B cell (primary cell): ENCODE measurements around the gene LRRC8E. TPM values are rescaled to one million over a fixed set of nuclear protein-coding genes. Genes with fewer than 3 reads are reported as not detected.

ENCODE experiments used
- ATAC-seq: fragments of 200-7000 bp; cut with Tn5 transposase; one replicate; pipeline ENCODE4 v1.10.0; 2021; ENCODE audit warnings: low read depth, mild to moderate bottlenecking, moderate number of reproducible peaks, moderate library complexity
- CTCF ChIA-PET: fragments of 350-600 bp; sonication (Branson Sonifier 250); formaldehyde crosslinking; loops from one replicate; lab custom pipeline; 2021; ENCODE audit warnings: antibody characterized with exemption, inconsistent platforms; lab: Charles Lee
- POLR2A ChIA-PET: fragments of 350-600 bp; sonication (Branson Sonifier 250); formaldehyde crosslinking; loops from one replicate; lab custom pipeline; 2021; ENCODE audit warnings: antibody characterized with exemption; lab: Charles Lee
- DNase-seq: peaks from one replicate; pipeline ENCODE4 v3.0.0; 2013
- H2AFZ ChIP-seq: 2 replicates; pipeline ENCODE4 v1.6.1; 2012; ENCODE audit warnings: mild to moderate bottlenecking, low read depth, low read length; ENCODE audit not compliant: insufficient read depth, poor library complexity, severe bottlenecking
- H3K27ac ChIP-seq, 2 donors: 1 replicate in 1 of 2; 2 replicates in 1 of 2; pipeline ENCODE4 v1.5.1; 2012 to 2013; ENCODE audit warnings: low read length in 2 of 2, mild to moderate bottlenecking in 2 of 2, moderate library complexity in 1 of 2
- H3K27me3 ChIP-seq, 4 experiments: fragments of 200-600 bp in 1 of 4; sonication (generic) in 1 of 4; replicated peaks in 1 of 4; 1 replicate in 2 of 4; 2 replicates in 2 of 4; pipeline versions ENCODE4 v1.6.1 to v1.7.0; 2013 to 2016; ENCODE audit warnings: low read length in 3 of 4, mild to moderate bottlenecking in 2 of 4, mixed read lengths in 1 of 4, moderate library complexity in 1 of 4; ENCODE audit not compliant: insufficient read depth in 4 of 4, control insufficient read depth in 3 of 4; ENCODE audit errors: control extremely low read depth in 1 of 4
- H3K36me3 ChIP-seq, 2 experiments: replicated peaks in 1 of 2; 1 replicate in 1 of 2; 2 replicates in 1 of 2; pipeline versions ENCODE4 v1.6.1 to v1.7.1; 2013; ENCODE audit warnings: low read length in 1 of 2; ENCODE audit not compliant: insufficient read depth in 2 of 2, control insufficient read depth in 1 of 2; ENCODE audit errors: control extremely low read depth in 1 of 2, extremely low read depth in 1 of 2
- H3K4me1 ChIP-seq, 2 donors: fragments of 200-600 bp in 1 of 2; sonication (generic) in 1 of 2; 1 replicate in 1 of 2; 2 replicates in 1 of 2; pipeline versions ENCODE4 v1.5.1 to v1.6.1; 2013 to 2017; ENCODE audit warnings: low read length in 2 of 2; ENCODE audit not compliant: control insufficient read depth in 2 of 2, insufficient read depth in 2 of 2
- H3K4me2 ChIP-seq: replicated peaks from 2 replicates; pipeline ENCODE3; 2012; ENCODE audit warnings: mild to moderate bottlenecking, low read depth, low read length; ENCODE audit not compliant: poor library complexity, severe bottlenecking
- H3K4me3 ChIP-seq, 5 experiments: fragments of 200-600 bp in 1 of 5; sonication (generic) in 1 of 5; 1 replicate in 3 of 5; 2 replicates in 2 of 5; pipeline versions ENCODE4 v1.5.1 to v1.7.0; 2011 to 2016; ENCODE audit warnings: low read length in 4 of 5, mild to moderate bottlenecking in 4 of 5, low read depth in 2 of 5, control low read depth in 1 of 5, moderate library complexity in 1 of 5; ENCODE audit not compliant: insufficient read depth in 1 of 5; ENCODE audit errors: control extremely low read depth in 1 of 5, extremely low read depth in 1 of 5
- H3K79me2 ChIP-seq: fragments of 200-600 bp; sonication (generic); one replicate; pipeline ENCODE4 v1.6.0; 2016; ENCODE audit warnings: low read length; ENCODE audit not compliant: control insufficient read depth, insufficient read depth
- H3K9ac ChIP-seq: fragments of 200-600 bp; sonication (generic); 2 replicates; pipeline ENCODE4 v1.6.1; 2017; ENCODE audit warnings: mild to moderate bottlenecking, low read length, moderate library complexity
- H3K9me3 ChIP-seq, 3 donors: one replicate each; pipeline versions ENCODE4 v1.6.1 to v1.7.1; 2013; ENCODE audit warnings: low read length in 2 of 3; ENCODE audit not compliant: control insufficient read depth in 2 of 3, insufficient read depth in 1 of 3; ENCODE audit errors: control extremely low read depth in 1 of 3
- H4K20me1 ChIP-seq: 2 replicates; pipeline ENCODE4 v1.6.0; 2012; ENCODE audit warnings: mild to moderate bottlenecking, low read length; ENCODE audit not compliant: insufficient read depth, control insufficient read depth, poor library complexity, severe bottlenecking
- H3K27ac Mint-ChIP-seq: one replicate; pipeline ENCODE4 v1.8.0; 2021; ENCODE audit warnings: mixed read lengths
- H3K27me3 Mint-ChIP-seq: one replicate; pipeline ENCODE4 v1.8.0; 2021; ENCODE audit warnings: mixed read lengths
- H3K4me1 Mint-ChIP-seq: one replicate; pipeline ENCODE4 v1.8.0; 2021; ENCODE audit warnings: mixed read lengths
- H3K4me3 Mint-ChIP-seq: one replicate; pipeline ENCODE4 v1.8.0; 2021; ENCODE audit warnings: mixed read lengths
- H3K9me3 Mint-ChIP-seq: one replicate; pipeline ENCODE4 v1.8.0; 2022; ENCODE audit warnings: mixed read lengths; ENCODE audit not compliant: insufficient read depth
- EZH2 ChIP-seq: IDR thresholded peaks from 2 replicates; pipeline ENCODE4 v1.6.1; 2012; ENCODE audit warnings: borderline replicate concordance, low read depth, mild to moderate bottlenecking, moderate library complexity, low read length; ENCODE audit not compliant: insufficient read depth, poor library complexity, severe bottlenecking
- WGBS: methylation state at CpG from one replicate; pipeline ENCODE4 v1.1.5; 2013; ENCODE audit warnings: missing lambda C conversion rate; ENCODE audit not compliant: insufficient coverage; 5-methylcytosine and 5-hydroxymethylcytosine counted together
- intact Hi-C: fragments of 100-400 bp; cut with micrococcal nuclease; formaldehyde crosslinking; loops from one replicate; pipeline ENCODE4 v1.10.0; 2022
- polyA plus RNA-seq: library from polyadenylated mRNA; depleted of rRNA; stranded (reverse); fragments of >200 nt; gene quantifications from 2 replicates; pipeline ENCODE4 v1.2.3, GENCODE V29; 2012
- total RNA-seq, 2 donors: library from RNA; stranded (reverse); fragments of 120-200 nt in 1 of 2; gene quantifications; 1 replicate in 1 of 2; 2 replicates in 1 of 2; pipeline versions ENCODE4 v1.2.3 to v1.2.4, GENCODE V29; 2013 to 2022
- TF ChIP-seq, protein P1 (sequence below): fragments of 200-600 bp; IDR thresholded peaks from one replicate; pipeline ENCODE4 v1.8.0; 2022; ENCODE audit warnings: antibody characterized with exemption, mild to moderate bottlenecking

Gene LRRC8E
- total and polyA plus RNA-seq, 2 donors (not counting 1 experiment from before 2014, with no cell fraction given) = not detected

DNA sequence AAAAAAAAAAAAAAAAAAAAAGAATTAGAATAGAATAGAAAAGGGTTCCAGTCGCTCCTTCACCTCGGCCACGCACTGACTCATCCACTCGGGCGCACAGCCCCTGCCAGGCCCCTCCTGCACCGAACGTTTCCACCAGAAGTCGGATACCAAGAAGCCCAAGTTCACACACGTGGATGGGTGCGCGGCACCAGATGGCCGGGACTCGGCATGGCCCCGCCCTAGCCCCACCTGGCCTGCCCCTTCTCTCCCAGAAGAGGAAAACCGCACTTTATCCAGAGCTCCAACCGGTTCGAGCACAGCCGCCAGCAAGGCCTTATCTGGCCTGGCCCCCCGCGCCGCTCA is 20.0 kb upstream of the LRRC8E start:
- Histone ChIP-seq H4K20me1 (peaks cover 11% of the 10 kb centered on the region), H3K27ac (no peak overlapping the region), H3K9ac (peak overlapping the region; percentile 74), H3K79me2 (no peaks in the 10 kb centered on the region), H3K4me2 (peak overlapping the region; percentile 98), H3K9me3 (peaks cover 0 to 65% (median 0%) of the 10 kb centered on the region in 3 donors), H3K27me3 (peaks cover 0 to 82% (median 26%) of the 10 kb centered on the region in 4 experiments), H3K4me3 (peak overlapping the region in 3 of 5 experiments; percentile 52 to 63 (median 60)), H2AFZ (peak overlapping the region; percentile 84), H3K36me3 (no peaks in the 10 kb centered on the region), H3K4me1 (peaks cover 37 to 46% of the 10 kb centered on the region in 2 donors)
- ChIA-PET CTCF (interaction anchor here (0.9 to 2.0 kb wide), 7 partner anchors 15 to 188 kb away, joined by 3 to 15 read pairs (median 9); partner anchors contain the start of genes MAP2K7, SNAPC2 and TRAPPC5), POLR2A (no interaction called here)
- WGBS = 10% methylated on average over 21 of the region's 21 CpGs
- Mint-ChIP-seq H3K4me1 (peaks cover 34% of the 10 kb centered on the region), H3K27ac (no peak overlapping the region), H3K4me3 (peak overlapping the region; percentile 86), H3K9me3 (peaks cover 4% of the 10 kb centered on the region), H3K27me3 (peaks cover 31% of the 10 kb centered on the region)
- intact Hi-C loops = loop anchor here (2.0 kb wide), 1 partner anchor 75 kb away; the partner anchor contains the start of gene TIMM44
- no peak for DNase-seq
- no peak for ATAC-seq
- TF ChIP-seq EZH2 = no peak
- TF ChIP-seq, protein P1, sequence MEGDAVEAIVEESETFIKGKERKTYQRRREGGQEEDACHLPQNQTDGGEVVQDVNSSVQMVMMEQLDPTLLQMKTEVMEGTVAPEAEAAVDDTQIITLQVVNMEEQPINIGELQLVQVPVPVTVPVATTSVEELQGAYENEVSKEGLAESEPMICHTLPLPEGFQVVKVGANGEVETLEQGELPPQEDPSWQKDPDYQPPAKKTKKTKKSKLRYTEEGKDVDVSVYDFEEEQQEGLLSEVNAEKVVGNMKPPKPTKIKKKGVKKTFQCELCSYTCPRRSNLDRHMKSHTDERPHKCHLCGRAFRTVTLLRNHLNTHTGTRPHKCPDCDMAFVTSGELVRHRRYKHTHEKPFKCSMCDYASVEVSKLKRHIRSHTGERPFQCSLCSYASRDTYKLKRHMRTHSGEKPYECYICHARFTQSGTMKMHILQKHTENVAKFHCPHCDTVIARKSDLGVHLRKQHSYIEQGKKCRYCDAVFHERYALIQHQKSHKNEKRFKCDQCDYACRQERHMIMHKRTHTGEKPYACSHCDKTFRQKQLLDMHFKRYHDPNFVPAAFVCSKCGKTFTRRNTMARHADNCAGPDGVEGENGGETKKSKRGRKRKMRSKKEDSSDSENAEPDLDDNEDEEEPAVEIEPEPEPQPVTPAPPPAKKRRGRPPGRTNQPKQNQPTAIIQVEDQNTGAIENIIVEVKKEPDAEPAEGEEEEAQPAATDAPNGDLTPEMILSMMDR = no peak
